Stimulated activated naive CD4-positive, alpha-beta T cell treated with Interleukin-2 at 50 U/mL for 16 hours (primary cell): ENCODE measurements around the gene KIAA0930.

ENCODE experiments used
- DNase-seq: peaks from one replicate; lab custom pipeline; 2025; lab: John Stamatoyannopoulos, UW

Gene KIAA0930

GRCh38 chr22:45216133-45217003 lies 24.3 kb downstream of the KIAA0930 start:
- DNase-seq: no peak

GRCh38 chr22:45212992-45213751 lies 27.5 kb downstream of the KIAA0930 start:
- no peak for DNase-seq

- no peak for DNase-seq
Measured at GRCh38 chr22:45212306-45212709, 28.4 kb downstream of the KIAA0930 start.

GRCh38 chr22:45211848-45212247 lies 28.8 kb downstream of the KIAA0930 start:
- no peak for DNase-seq

- no peak for DNase-seq
Measured at GRCh38 chr22:45211435-45211834, 29.3 kb downstream of the KIAA0930 start.

- no peak for DNase-seq
Measured at GRCh38 chr22:45210991-45211390, 29.7 kb downstream of the KIAA0930 start.

GRCh38 chr22:45210577-45210976 lies 30.1 kb downstream of the KIAA0930 start:
- DNase-seq: no peak

GRCh38 chr22:45210174-45210573 lies 30.5 kb downstream of the KIAA0930 start:
- no peak for DNase-seq

GRCh38 chr22:45208993-45209838 lies 31.5 kb downstream of the KIAA0930 start:
- no peak for DNase-seq

GRCh38 chr22:45208696-45208992 lies 32.0 kb downstream of the KIAA0930 start:
- no peak for DNase-seq

GRCh38 chr22:45207981-45208664 lies 32.6 kb downstream of the KIAA0930 start:
- no peak for DNase-seq

- no peak for DNase-seq
Measured at GRCh38 chr22:45207533-45207932, 33.2 kb downstream of the KIAA0930 start.

GRCh38 chr22:45206233-45206632 lies 34.5 kb downstream of the KIAA0930 start:
- no peak for DNase-seq

GRCh38 chr22:45205276-45205925 lies 35.3 kb downstream of the KIAA0930 start:
- no peak for DNase-seq

GRCh38 chr22:45204819-45205218 lies 35.9 kb downstream of the KIAA0930 start:
- no peak for DNase-seq

- no peak for DNase-seq
Measured at GRCh38 chr22:45204241-45204640, 36.5 kb downstream of the KIAA0930 start.

GRCh38 chr22:45203150-45203951 lies 37.3 kb downstream of the KIAA0930 start:
- DNase-seq: no peak

- no peak for DNase-seq
Measured at GRCh38 chr22:45202333-45203149, 38.2 kb downstream of the KIAA0930 start.

- DNase-seq: no peak
Measured at GRCh38 chr22:45201678-45202332, 38.9 kb downstream of the KIAA0930 start.
